ENCODE results near the gene PDZD2.
A peak's percentile ranks its signal among the peaks of the same experiment; 100 is the strongest.

PDZD2 gene

GRCh38 chr5:31824869-31825517, 186.1 kb downstream of the PDZD2 start:
- DNase-seq (ENCODE audit: low read depth in 2 of 2), result no peak

DNA sequence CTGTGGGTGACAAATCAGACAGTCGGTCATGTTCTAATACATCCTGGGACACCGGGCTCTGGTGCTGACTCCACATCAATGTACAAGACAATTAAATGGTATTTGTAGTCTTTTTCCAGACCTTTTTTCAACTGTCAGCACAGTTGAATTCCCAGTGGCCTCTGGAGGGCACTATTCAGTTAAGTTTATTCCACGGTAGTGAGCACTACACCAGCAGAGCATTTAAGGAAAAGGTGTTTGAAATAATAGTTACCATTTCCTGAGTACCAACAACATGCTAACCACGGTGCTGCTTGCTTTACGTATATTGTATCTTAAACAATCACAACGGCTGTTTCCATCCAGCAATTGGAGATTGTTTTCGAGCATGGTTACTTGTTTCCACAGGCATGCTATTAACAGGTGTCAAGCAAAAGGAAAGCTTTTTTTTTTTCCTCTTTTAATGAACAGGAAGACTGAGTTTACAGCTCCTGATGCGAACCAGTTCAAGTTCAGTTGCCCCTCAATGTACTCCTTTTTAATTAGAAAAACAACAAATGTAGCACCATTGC, 186.7 kb downstream of the PDZD2 start:
- DNase-seq (ENCODE audit: low read depth in 2 of 2), result peak in 1 of 2 donors; percentile 15

DNA sequence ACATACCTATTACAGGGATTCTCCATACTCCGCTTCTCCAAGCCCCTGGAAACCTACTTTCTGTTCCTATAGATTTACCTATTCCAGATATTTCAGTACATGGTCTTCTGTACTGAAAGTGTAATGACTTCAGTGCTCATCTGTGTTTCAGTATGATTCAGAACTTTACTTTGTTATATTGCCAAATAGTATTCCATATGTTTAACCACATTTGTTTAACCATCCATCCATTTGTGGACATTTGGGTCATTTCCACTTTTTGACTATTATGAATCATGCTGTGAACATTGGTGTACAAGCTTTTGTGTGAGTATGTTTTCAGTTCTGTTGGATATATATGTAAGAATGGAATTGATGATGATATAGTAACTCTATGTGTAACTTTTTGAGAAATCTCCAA, 188.9 kb downstream of the PDZD2 start:
- no peak for DNase-seq (ENCODE audit: low read depth in 2 of 2)

DNA sequence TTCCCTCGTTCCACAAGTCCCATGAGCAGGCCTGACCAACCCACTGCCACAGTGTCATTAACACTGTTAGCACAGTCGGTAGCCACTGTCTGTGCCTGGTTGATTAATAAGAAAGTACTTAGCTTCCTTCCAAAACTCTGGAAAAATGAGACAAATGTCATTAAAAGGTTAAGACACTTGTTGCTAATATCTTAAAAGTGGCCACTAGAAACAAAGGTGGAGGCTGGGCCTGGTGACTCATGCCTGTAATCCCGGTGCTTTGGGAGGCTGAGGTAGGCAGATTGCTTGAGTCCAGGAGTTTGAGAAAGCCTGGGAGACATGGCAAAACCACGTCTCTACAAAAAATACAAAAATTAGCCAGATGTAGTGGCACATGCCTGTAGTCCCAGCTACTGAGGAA, 194.0 kb downstream of the PDZD2 start:
- DNase-seq (ENCODE audit: low read depth in 2 of 2), result no peak

- DNase-seq (ENCODE audit: low read depth in 2 of 2), result no peak
Measured at GRCh38 chr5:31833710-31834109, 194.8 kb downstream of the PDZD2 start.

DNA sequence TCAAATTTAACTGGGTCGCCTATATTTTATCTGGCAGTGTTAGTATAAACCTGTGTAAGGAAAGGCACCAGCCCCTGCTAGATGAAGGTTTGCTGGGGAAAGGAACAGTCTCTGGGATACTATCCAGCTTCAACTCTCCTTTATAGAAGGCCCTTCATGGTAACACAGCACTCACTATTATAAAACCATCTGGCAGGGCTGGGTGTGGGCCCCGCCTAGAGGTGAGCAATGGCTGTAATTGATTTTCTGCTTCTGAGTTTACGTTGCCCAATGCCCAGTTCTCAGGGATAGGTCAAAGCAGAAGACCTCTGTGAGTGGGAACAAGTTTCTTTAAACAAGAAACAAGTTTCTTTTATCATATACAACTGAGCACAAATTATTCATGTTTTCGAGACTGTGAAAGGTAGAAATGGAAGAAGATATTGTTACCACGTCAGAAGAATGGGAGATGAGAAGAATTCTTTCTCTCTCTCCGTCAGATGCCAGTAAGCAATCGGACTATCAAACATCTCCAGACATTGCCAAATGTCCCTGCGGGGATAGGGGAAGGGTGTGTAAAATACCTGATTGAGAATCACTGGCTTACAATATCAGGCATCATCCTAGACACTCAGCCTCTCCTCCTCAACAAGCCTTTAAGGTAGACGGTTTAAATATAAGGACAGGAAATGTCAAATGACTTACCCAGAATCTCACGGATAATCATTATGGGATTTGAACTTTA, 205.9 kb downstream of the PDZD2 start:
- DNase-seq (ENCODE audit: low read depth in 2 of 2), result no peak

DNA sequence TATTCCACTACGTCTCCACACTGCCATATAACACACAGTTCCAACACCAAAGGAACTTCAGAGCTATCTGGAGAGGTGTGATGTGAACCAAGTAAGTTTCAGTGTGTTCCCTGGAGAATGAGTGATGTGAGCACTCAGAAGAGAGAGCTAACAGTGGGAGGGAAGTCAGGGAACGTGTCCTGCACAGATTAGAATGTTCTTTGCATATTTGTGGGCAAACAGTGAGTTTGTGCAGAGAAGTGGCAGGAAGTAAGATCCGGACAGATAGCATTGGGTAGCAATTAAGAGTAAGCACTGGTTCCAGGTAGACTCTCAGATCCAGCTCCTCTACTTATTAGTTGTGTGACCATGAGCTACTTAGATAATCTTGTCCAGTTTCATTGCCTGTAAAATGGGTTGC, 206.4 kb downstream of the PDZD2 start:
- DNase-seq (ENCODE audit: low read depth in 2 of 2), result no peak

DNA sequence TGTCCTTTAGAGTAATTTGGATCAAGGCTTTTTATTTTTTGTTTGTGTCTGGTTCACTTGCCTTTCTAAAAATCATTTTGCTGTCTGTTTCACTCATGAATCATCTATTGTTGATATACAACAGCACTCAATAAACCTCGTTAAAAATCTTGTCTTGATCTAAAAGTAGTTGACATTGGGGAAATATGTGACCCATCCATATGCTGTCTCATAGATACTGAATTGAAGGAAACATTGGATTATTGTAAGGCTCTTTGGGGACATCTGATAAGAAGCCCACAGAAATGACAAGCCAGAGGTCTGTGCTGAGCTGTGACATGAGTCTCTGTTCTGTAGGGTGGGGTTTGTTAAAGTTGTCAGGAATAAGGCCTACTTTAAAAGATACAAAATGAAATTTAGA, 208.0 kb downstream of the PDZD2 start:
- no peak for DNase-seq (ENCODE audit: low read depth in 2 of 2)

- DNase-seq (ENCODE audit: low read depth in 2 of 2), result no peak
Measured at GRCh38 chr5:31847354-31847753, 208.4 kb downstream of the PDZD2 start.

DNA sequence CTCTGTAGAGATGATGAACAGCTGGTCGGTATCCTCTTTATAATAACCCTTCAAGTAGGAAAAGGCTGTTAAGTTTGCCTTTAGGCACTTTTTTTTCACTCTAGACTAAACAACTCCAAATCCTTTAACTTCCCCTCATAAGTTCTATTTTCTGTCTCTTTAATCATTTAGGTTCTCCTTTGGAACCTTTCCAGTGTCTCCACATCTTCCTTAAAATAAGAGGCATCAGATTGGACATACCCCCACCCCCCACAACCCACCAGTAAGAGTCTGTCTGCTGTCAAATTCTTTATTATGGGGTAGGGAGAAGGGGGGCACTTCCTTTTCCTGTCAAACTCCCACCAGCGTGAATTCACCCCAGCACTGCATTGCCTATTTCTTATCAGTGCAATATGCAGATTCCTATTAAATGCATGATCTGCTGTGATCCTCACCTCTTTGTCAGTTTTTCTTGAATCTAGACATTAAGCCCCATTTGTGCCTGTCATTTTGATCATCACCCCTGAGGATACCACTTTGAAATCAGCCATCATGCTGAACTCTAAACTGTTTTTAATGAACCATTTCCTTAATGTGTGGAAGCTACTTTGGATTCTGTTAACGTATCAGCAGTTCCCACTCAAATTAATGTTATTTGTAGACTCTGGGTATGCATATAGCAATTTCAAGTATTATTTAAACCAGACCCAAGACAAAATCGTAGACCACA, 212.2 kb downstream of the PDZD2 start:
- no peak for DNase-seq (ENCODE audit: low read depth in 2 of 2)

GRCh38 chr5:31853398-31854135, 214.6 kb downstream of the PDZD2 start:
- DNase-seq (ENCODE audit: low read depth in 2 of 2), result no peak

GRCh38 chr5:31854181-31855133, 215.5 kb downstream of the PDZD2 start:
- DNase-seq (ENCODE audit: low read depth in 2 of 2), result no peak

DNA sequence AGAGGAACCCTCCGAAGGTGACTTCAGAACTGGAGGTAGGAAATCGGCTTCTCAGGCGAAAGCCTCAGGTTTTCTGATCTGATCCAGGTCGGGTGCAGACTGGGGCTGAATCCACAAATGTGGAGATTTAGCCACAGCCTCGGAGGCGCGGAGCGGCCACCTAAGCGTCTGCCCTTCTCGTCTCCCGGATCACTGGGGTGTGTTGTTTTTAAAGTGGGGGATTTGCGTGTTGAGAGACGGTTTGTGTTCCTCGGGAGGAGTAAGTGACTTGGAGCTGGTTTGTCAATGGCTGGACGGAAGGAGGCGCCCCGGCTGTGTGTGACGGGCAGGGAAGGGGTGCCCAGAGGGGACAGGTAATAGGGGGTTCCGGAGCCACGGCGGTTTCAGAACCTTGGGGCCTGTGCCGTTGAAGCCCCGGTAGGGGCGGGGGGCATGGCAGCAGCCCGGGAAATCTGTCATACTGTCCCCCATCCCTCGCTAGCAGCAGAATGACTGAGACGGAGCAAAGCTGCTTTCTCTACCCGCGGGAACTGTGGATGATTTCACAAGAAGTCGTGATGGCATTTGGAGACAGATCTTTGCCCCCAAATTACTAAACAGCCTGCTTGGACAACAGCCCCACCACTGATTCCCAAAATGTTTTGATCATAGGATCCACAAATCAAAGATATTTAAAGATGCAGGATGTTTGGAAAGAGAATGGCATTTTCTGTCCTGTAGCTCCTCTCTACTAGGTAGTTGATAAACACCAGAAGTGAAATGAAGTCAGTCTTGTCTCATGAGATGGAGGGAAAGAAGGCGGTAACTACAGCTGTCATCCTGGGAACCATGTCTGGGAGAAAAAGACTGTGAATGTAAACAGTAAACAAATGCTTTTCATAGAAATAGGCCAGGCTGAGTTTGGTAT, 216.5 kb downstream of the PDZD2 start:
- DNase-seq (ENCODE audit: low read depth in 2 of 2), result peak in 1 of 2 donors; percentile 15

DNA sequence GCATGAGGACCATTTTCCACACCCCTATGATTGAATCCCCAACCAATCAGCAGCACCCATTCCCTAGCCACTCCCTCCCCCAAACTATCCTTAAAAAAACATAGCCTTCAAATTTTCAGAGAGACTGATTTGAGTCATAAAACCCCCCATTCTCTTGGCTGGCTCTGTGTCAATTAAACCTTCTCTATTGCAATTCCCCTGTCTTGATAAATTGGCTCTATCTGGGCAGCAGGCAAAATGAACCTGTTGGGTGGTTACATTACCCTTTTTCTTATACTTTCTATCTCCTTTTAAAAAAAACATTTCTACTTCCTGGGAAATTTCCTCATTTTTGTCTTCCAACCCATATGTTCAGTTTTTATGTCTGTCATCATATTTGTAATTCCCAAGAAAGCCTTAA, 220.2 kb downstream of the PDZD2 start:
- no peak for DNase-seq (ENCODE audit: low read depth in 2 of 2)

GRCh38 chr5:31860278-31860677, 221.3 kb downstream of the PDZD2 start:
- no peak for DNase-seq (ENCODE audit: low read depth in 2 of 2)

DNA sequence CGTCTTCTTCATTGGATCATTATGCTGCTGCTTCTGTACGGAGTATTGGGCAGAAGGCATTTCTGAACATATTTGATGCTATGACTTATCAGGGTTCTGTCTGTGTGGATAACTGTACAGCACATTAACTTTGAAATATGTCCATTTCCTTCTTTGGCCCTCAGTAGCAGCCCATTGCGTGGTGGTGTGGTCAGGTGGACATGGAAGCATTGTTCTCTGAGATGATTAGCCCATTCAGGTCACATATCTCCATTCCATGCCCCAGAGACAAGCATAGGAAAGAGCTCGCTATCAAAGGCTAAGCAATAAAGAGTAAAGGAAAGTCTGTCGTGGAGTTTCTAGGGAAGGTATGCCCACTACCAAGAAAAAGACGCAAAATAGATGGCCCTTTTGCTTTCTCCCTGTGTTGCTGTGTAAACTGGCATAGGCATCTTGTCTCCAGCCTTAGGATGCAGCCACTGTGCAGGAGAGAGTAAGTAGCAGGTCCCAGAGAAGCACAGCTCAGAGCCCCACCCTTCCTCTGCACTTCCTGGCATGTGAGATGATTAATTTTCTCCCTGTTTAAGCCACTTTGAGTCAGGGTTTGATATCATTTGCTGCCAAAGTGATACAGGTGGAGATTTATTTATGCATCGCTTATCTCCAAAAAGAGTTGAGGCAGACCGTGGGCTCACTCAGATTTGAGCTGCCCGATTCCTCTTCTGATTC, 221.9 kb downstream of the PDZD2 start:
- DNase-seq (ENCODE audit: low read depth in 2 of 2), result no peak

GRCh38 chr5:31861601-31862000, 222.7 kb downstream of the PDZD2 start:
- DNase-seq (ENCODE audit: low read depth in 2 of 2), result no peak

- DNase-seq (ENCODE audit: low read depth in 2 of 2), result no peak
Measured at GRCh38 chr5:31863991-31864411, 225.1 kb downstream of the PDZD2 start.

DNA sequence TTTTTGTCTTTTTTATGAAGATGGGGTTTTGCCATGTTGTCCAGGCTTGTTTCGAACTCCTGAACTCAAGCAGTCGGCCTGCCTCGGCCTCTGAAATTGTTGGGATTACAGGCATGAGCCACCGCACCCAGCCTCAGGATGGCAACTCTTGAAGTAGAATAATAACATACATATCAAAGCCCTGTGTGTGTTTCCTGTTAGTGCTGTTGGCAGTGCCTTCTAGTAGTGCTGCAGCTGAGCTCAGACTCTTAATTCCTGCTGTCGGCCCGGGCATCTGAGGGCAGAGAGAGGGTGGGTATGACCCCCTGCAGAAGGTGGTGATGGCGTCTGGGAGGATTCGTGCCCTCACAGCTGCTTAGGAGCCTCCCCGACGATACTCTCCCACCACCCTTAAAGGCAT, 227.2 kb downstream of the PDZD2 start:
- DNase-seq (ENCODE audit: low read depth in 2 of 2), result no peak
